Caco-2 (cell line): Measurements from ENCODE around the gene SORCS2. TPM values are rescaled to one million over a fixed set of nuclear protein-coding genes. Genes with fewer than 3 reads are reported as not detected.
A peak's percentile ranks its signal among the peaks of the same experiment; 100 is the strongest.

Source experiments
- BruUV-seq: library from RNA; stranded (reverse); fragments of 400-500 nt; replicated peaks from 2 replicates; lab custom pipeline; 2021; lab: Mats Ljungman, UMichigan
- CTCF ChIA-PET: fragments of 300-600 bp; sonication (Branson Sonifier 250); formaldehyde crosslinking; loops from one replicate; lab custom pipeline; 2022; ENCODE audit warnings: antibody characterized with exemption; lab: Charles Lee
- POLR2A ChIA-PET: fragments of 300-600 bp; sonication (Branson Sonifier 250); formaldehyde crosslinking; loops from one replicate; lab custom pipeline; 2022; ENCODE audit warnings: antibody characterized with exemption; lab: Charles Lee
- DNase-seq, 2 experiments: peaks; one replicate each; pipeline versions ENCODE4 v3.0.0 to v3.0.0-alpha.2; 2020 to 2022
- H3K27me3 ChIP-seq: replicated peaks from 2 replicates; pipeline ENCODE4 v1.6.0; 2011; ENCODE audit warnings: low read length; ENCODE audit not compliant: control insufficient read depth, insufficient read depth
- H3K36me3 ChIP-seq: 2 replicates; pipeline ENCODE4 v1.5.1; 2011; ENCODE audit warnings: low read length; ENCODE audit not compliant: control insufficient read depth, insufficient read depth
- H3K4me1 ChIP-seq: fragments of 250-450 bp; sonication (Bioruptor Pico); 2 replicates; pipeline ENCODE4 v1.5.1; 2020; ENCODE audit warnings: mild to moderate bottlenecking
- H3K4me3 ChIP-seq: 2 replicates; pipeline ENCODE4 v1.5.1; 2011; ENCODE audit warnings: low read depth, mild to moderate bottlenecking, control low read depth, low read length
- H3K9me3 ChIP-seq: fragments of 250-450 bp; sonication (Bioruptor Pico); 2 replicates; pipeline ENCODE4 v1.5.1; 2020; ENCODE audit warnings: mild to moderate bottlenecking, moderate library complexity
- H3K27ac Mint-ChIP-seq: one replicate; pipeline ENCODE4 v1.8.0; 2022; ENCODE audit warnings: mixed read lengths; ENCODE audit not compliant: unreplicated experiment
- H3K27me3 Mint-ChIP-seq: one replicate; pipeline ENCODE4 v1.8.0; 2022; ENCODE audit warnings: mixed read lengths; ENCODE audit not compliant: insufficient read depth, unreplicated experiment
- H3K36me3 Mint-ChIP-seq: one replicate; pipeline ENCODE4 v1.8.0; 2022; ENCODE audit warnings: mild to moderate bottlenecking, mixed read lengths; ENCODE audit not compliant: insufficient read depth, unreplicated experiment
- H3K4me1 Mint-ChIP-seq: one replicate; pipeline ENCODE4 v1.8.0; 2022; ENCODE audit warnings: low read depth, mixed read lengths; ENCODE audit not compliant: unreplicated experiment
- H3K4me3 Mint-ChIP-seq: one replicate; pipeline ENCODE4 v1.8.0; 2022; ENCODE audit warnings: mild to moderate bottlenecking, moderate library complexity, mixed read lengths; ENCODE audit not compliant: unreplicated experiment
- H3K9me3 Mint-ChIP-seq: one replicate; pipeline ENCODE4 v1.8.0; 2022; ENCODE audit warnings: mixed read lengths; ENCODE audit not compliant: unreplicated experiment
- intact Hi-C: fragments of 100-400 bp; cut with micrococcal nuclease; formaldehyde crosslinking; loops from one replicate; pipeline ENCODE4 v1.10.0; 2022; ENCODE audit not compliant: unreplicated experiment
- total RNA-seq: library from RNA; stranded (reverse); gene quantifications from 2 replicates; pipeline ENCODE4 v1.2.3, GENCODE V29; 2022
- TF ChIP-seq, protein P1 (sequence below), 2 experiments: fragments of 200-600 bp in 1 of 2; IDR thresholded peaks; 1 replicate in 1 of 2; 2 replicates in 1 of 2; pipeline versions ENCODE4 v1.5.1 to v1.8.0; 2011 to 2022; ENCODE audit warnings: antibody characterized with exemption in 1 of 2, control low read depth in 1 of 2, inconsistent platforms in 1 of 2, low read depth in 1 of 2, low read length in 1 of 2, mild to moderate bottlenecking in 1 of 2, moderate library complexity in 1 of 2; ENCODE audit not compliant: insufficient read depth in 1 of 2, severe bottlenecking in 1 of 2, unreplicated experiment in 1 of 2

The SORCS2 gene
- total RNA-seq, 1 experiment from 2014 or later = 1.6 TPM

DNA sequence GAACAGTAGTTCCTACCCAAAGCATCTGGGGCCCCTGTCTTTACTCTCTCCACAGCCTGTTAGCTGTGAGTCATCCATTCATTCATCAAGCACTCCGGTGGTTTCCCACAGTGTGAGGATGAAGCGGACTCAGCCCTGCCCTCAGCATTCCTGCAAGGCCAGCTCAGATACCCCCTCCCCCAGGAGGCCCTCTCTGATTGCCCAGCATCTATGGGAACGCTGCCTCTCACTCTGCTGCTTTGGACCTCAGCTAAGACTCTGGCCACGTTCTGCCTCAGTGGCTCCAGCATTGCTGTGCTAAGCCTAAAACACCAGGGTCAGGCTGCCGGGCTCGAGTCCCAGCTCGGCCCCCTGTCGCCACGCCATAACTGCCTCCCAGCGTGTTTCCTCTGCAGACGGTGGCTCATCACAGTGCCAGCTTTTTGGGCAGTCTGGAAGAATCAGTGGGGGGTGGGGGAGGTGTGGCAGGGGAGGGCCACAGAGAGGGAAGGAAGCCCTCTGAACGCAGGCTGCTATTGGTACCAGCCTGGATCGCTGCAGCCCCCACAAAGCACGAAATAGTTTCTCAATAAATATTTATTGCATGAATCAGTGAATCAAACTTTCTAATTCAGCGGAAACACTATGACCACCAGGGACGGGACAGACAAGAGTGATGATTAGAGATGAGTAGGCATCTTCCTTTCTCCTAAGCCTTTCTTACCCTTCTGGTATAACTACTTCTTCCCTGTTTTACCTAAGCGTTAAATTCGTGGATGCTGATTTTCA lies 74.4 kb downstream of the SORCS2 start:
- no peak for DNase-seq
- Mint-ChIP-seq H3K4me3 (no peak overlapping the region), H3K27me3 (no peaks in the 10 kb centered on the region), H3K27ac (peak overlapping the region; percentile 38), H3K36me3 (no peaks in the 10 kb centered on the region), H3K4me1 (peaks cover 12% of the 10 kb centered on the region), H3K9me3 (no peaks in the 10 kb centered on the region)
- no peaks in the 10 kb centered on the region for H3K27me3 ChIP-seq
- ChIA-PET CTCF (no interaction called here), POLR2A (interaction anchor here (0.6 kb wide), 1 partner anchor 29 kb away, joined by 3 read pairs; no protein-coding TSS in a partner anchor)
- BruUV-seq = no TSS peak
- intact Hi-C loops = no loop called here
- no peak overlapping the region for H3K4me3 ChIP-seq
- H3K4me1 ChIP-seq = no peaks in the 10 kb centered on the region
- TF ChIP-seq, protein P1, sequence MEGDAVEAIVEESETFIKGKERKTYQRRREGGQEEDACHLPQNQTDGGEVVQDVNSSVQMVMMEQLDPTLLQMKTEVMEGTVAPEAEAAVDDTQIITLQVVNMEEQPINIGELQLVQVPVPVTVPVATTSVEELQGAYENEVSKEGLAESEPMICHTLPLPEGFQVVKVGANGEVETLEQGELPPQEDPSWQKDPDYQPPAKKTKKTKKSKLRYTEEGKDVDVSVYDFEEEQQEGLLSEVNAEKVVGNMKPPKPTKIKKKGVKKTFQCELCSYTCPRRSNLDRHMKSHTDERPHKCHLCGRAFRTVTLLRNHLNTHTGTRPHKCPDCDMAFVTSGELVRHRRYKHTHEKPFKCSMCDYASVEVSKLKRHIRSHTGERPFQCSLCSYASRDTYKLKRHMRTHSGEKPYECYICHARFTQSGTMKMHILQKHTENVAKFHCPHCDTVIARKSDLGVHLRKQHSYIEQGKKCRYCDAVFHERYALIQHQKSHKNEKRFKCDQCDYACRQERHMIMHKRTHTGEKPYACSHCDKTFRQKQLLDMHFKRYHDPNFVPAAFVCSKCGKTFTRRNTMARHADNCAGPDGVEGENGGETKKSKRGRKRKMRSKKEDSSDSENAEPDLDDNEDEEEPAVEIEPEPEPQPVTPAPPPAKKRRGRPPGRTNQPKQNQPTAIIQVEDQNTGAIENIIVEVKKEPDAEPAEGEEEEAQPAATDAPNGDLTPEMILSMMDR (IDR thresholded peaks at IDR 0.05; ENCODE audit: insufficient read depth in 1 of 2, low read depth in 1 of 2, low read length in 1 of 2, severe bottlenecking in 1 of 2, unreplicated experiment in 1 of 2) = no peak
- H3K9me3 ChIP-seq = no peaks in the 10 kb centered on the region
- no peaks in the 10 kb centered on the region for H3K36me3 ChIP-seq

DNA sequence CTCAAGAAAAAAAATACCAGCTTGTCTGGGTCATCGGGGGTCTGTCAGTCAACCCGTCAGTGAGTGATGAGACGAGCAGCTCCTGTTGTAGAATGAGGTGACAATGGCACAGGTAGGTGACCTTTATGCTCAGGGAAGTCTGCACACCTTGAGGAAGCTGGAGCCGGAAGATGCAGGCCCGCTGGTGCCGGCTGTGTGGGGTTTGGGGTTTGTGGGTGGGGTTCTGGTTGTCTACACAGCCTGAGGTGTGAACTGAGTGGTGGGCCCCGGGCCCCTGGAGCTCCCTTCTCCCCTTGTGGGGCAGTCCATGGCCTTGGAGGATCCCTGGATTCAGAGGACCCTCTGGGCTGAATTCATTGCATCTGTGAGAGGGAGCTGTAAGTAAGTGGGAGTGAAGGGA lies 75.5 kb downstream of the SORCS2 start:
- no peaks in the 10 kb centered on the region for H3K9me3 ChIP-seq
- intact Hi-C loops = no loop called here
- no peak overlapping the region for H3K27ac Mint-ChIP-seq
- H3K4me1 ChIP-seq = no peaks in the 10 kb centered on the region
- no peak for DNase-seq
- no peaks in the 10 kb centered on the region for H3K36me3 ChIP-seq
- no peaks in the 10 kb centered on the region for H3K36me3 Mint-ChIP-seq
- no peak overlapping the region for H3K4me3 ChIP-seq
- CTCF ChIA-PET = interaction anchor here (0.7 kb wide), 1 partner anchor 341 kb away, joined by 3 read pairs; no protein-coding TSS in a partner anchor
- no peaks in the 10 kb centered on the region for H3K27me3 Mint-ChIP-seq
- no peaks in the 10 kb centered on the region for H3K27me3 ChIP-seq
- H3K4me3 Mint-ChIP-seq = no peak overlapping the region
- no peaks in the 10 kb centered on the region for H3K9me3 Mint-ChIP-seq
- POLR2A ChIA-PET = no interaction called here
- H3K4me1 Mint-ChIP-seq = peaks cover 12% of the 10 kb centered on the region
- BruUV-seq = no TSS peak
- TF ChIP-seq, protein P1 (IDR thresholded peaks at IDR 0.05; ENCODE audit: insufficient read depth in 1 of 2, low read depth in 1 of 2, low read length in 1 of 2, severe bottlenecking in 1 of 2, unreplicated experiment in 1 of 2) = no peak

DNA sequence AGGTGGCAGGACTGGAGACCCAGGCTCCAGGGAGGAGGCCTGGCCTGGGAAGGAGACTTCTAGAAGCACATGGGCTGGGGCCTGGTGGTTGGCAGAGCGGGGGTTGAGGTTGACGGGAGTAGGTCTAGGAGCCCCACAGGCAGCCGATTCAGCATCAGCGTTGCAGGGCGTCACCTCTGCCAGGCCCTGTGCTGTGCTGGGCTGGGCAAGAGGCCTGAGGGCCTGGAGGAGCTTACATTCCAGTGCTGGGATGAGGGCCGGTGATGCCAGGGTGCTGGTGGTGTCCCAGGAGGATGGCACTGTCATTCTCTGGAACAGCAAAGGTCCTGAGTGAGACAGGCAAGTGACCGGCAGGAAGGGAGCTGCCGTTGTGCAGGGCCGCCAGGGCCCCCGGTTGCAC lies 76.6 kb downstream of the SORCS2 start:
- H3K27me3 Mint-ChIP-seq = no peaks in the 10 kb centered on the region
- no peaks in the 10 kb centered on the region for H3K9me3 Mint-ChIP-seq
- Histone ChIP-seq H3K4me3 (no peak overlapping the region), H3K9me3 (no peaks in the 10 kb centered on the region), H3K27me3 (no peaks in the 10 kb centered on the region), H3K36me3 (no peaks in the 10 kb centered on the region), H3K4me1 (no peaks in the 10 kb centered on the region)
- intact Hi-C loops = no loop called here
- no peak for DNase-seq
- ChIA-PET POLR2A (no interaction called here), CTCF (no interaction called here)
- TF ChIP-seq, protein P1 (IDR thresholded peaks at IDR 0.05; ENCODE audit: insufficient read depth in 1 of 2, low read depth in 1 of 2, low read length in 1 of 2, severe bottlenecking in 1 of 2, unreplicated experiment in 1 of 2) = no peak
- H3K4me3 Mint-ChIP-seq = no peak overlapping the region
- peaks cover 12% of the 10 kb centered on the region for H3K4me1 Mint-ChIP-seq
- no peak overlapping the region for H3K27ac Mint-ChIP-seq
- no TSS peak for BruUV-seq
- no peaks in the 10 kb centered on the region for H3K36me3 Mint-ChIP-seq
